GM21515 (cell line): ENCODE results near the gene HNRNPA1.
"Not testable (repeated sequence)": the region's sequence is repeated elsewhere in the genome, so short reads cannot be mapped to it uniquely, and the experiment has no call there.

Experiments used
- ATAC-seq: cut with Tn5 transposase; IDR thresholded peaks from one replicate; pipeline ENCODE4 v1.9.1; 2021; ENCODE audit not compliant: unreplicated experiment

HNRNPA1 gene

DNA sequence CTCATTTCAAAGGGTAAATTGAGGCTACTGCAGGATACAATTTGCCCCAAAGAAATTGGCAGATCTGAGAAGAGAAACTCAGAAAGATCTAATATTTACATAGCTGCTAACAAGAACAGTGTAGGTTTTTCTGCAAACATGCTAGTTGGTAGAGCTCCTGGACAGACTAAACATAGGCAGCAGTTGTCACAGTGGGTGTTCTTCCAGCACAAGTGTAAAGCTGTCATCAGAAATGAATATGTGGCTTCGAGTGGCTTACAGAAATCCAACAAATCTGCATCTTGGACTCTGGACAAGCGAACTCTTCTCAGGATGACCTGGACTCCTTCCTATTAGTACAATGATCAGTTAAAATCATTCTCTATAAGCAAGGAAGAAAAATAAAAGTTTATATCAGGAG is 6.5 kb upstream of the HNRNPA1 start:
- ATAC-seq: no peak

DNA sequence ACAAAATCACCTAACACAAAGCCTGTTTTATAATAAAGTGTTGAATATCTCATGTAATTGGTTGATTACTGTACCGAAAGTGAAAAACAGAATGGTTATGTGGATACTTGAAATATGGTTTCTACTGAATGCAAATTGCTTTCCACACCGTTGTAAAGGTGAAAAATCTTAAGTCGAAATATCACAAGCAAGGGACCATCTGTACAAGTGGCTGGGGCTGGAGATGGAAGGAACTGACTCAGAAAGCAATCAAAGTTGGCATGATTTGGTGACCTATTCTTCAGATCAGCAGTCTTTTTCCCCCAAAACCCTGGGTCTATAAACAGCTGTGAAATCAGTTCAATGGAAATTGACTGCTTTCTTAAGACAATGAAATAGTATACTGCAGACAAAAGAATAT is 4.2 kb upstream of the HNRNPA1 start:
- no peak for ATAC-seq

DNA sequence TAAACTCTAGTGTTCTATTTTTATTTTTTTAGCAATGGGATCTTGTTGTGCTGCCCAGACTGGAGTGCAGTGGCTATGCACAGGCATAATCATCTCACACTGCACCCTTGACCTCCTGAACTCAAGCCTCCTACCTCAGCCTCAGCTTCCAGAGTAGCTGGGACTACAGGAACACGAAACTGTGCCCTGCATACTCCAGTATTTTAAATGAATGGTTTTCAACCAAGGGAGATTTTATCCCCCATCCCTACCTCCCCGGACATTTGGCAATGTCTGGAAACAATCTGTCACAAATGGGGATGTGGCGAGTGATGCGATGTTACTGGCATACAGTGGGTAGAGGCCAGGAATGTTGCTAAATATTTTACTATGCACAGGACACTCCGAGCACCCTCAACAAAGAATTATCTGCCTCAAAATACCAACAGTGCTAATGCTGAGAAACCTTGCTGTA is 2.7 kb upstream of the HNRNPA1 start:
- ATAC-seq: no peak

DNA sequence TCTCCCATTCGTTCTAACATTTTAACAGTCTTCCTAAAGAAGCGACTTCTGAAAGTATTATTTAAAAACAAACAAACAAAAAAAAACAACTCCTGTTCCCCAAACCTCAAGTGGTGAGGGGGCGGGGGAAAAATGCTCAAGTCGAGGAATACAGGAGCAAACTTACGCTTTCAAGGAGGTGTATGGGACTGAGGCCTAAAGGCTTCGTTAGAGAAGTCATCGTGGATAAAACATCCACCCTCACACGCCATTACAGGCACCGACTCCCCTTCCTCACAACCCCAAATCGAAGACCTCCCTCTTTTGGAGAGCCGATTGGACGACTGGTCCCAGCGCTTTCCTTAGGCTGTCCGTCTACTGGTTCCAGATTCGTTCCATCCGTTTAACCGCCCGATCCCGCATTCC is 1.3 kb upstream of the HNRNPA1 start:
- ATAC-seq: no peak

DNA sequence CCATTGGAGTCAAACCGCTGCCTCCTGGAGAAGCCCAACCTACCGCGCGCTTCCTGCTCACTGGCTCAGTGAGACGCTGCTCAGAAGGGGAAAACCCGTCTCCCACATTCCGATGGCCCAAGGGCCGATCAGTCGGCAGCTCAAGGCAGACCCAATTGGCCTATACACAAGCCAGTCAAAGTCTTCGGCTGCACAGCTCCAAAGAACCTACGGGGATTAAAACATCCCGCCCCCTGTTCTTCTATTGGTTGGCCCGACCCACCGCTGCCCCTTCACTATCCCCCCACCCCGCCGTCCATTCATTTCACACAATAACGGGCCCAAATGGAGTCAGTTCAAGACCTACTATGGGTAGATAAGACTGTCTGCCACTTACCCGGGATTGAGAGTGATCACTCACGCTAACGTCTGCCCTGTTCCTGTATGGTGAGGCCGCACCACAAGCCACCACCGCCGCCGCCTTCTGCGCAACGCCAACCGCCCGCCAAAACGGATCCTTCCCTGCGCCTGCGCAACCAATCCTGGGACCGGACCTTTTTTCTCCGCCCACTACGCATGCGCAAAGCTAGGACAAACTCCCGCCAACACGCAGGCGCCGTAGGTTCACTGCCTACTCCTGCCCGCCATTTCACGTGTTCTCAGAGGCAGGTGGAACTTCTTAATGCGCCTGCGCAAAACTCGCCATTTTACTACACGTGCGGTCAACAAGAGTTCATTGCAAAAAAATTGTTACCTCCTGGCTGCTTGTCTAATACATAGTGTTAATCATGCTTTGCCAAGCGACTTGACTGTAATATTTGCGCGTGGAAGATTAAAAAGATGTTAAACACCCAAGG is 676 bp upstream of the HNRNPA1 start, which contains the start of gene CBX5:
CBX5 (minus strand) TSS at position 491 of the 836 bp plus-strand sequence. CDS start 22,472 bp downstream, outside the sequence.
- ATAC-seq: peak; percentile 68

DNA sequence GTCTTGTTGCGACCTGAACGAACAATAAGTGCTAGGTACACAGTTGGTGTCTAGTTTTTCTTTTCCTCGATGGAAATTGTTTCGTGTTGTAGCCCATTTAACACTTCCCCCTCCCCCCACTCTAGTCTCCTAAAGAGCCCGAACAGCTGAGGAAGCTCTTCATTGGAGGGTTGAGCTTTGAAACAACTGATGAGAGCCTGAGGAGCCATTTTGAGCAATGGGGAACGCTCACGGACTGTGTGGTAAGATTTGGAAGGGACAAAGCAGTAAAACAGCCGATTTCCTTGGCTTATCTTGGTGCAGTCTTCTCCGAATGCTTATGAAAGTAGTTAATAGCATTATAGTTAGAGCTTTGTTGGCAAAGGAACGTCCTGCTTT is 724 bp downstream of the HNRNPA1 start:
- not testable (repeated sequence) for ATAC-seq

DNA sequence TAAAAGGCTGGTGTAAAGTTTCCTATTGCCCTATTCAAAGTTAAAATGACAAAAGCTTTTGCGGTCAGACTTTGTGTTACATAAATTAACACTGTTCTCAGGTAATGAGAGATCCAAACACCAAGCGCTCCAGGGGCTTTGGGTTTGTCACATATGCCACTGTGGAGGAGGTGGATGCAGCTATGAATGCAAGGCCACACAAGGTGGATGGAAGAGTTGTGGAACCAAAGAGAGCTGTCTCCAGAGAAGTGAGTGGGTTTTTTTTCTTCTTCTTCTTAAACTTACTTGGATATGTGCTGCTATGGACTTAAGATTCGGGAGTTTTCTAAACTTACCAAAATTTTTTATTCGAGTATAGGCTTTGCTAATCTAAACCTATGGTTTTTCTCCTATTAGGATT is 1.2 kb downstream of the HNRNPA1 start:
- not testable (repeated sequence) for ATAC-seq

DNA sequence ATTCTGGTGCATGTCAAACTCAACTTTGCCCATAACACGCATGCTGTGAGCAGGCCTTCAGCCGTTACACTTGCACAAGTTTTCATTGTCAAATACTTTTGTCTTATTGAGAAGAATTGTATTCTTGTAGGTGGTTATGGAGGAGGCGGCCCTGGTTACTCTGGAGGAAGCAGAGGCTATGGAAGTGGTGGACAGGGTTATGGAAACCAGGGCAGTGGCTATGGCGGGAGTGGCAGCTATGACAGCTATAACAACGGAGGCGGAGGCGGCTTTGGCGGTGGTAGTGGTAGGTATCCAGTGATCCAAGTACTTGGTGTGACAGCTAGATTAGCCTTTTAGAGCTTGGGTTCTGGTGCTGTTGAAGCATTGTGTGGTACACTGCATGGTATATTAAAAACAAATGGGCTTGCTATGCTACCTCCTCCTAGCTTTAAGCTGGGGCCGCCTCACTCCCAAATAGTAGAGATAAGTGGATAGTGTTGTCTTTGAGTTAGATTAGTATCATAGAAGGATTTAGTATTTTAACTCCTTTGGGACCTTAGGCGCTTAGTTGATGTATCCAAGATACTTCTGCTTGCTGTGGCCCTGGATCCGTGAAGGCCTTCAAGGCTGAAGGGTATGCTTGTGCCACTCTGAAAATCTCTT is 2.5 kb downstream of the HNRNPA1 start:
- no peak for ATAC-seq

DNA sequence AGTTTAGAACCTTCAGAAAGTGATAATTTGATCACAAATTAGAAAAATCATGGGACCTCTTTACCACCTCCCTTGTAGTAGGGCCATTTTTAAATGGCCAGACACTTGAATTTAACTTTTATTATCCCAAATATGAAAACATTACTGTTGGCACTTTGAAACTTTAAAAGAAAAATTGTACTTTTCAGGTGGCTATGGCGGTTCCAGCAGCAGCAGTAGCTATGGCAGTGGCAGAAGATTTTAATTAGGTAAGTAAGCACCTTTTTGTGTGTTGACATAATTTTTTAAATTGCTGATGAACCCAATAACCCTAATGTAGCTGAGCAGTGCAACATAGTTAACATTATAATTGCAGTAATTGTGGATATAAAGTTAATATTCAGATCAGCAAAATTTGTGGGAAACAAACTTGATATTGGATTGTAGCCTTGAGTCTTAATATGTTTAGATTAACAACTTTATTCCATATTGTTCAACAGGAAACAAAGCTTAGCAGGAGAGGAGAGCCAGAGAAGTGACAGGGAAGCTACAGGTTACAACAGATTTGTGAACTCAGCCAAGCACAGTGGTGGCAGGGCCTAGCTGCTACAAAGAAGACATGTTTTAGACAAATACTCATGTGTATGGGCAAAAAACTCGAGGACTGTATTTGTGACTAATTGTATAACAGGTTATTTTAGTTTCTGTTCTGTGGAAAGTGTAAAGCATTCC is 3.7 kb downstream of the HNRNPA1 start:
- ATAC-seq: not testable (repeated sequence)

DNA sequence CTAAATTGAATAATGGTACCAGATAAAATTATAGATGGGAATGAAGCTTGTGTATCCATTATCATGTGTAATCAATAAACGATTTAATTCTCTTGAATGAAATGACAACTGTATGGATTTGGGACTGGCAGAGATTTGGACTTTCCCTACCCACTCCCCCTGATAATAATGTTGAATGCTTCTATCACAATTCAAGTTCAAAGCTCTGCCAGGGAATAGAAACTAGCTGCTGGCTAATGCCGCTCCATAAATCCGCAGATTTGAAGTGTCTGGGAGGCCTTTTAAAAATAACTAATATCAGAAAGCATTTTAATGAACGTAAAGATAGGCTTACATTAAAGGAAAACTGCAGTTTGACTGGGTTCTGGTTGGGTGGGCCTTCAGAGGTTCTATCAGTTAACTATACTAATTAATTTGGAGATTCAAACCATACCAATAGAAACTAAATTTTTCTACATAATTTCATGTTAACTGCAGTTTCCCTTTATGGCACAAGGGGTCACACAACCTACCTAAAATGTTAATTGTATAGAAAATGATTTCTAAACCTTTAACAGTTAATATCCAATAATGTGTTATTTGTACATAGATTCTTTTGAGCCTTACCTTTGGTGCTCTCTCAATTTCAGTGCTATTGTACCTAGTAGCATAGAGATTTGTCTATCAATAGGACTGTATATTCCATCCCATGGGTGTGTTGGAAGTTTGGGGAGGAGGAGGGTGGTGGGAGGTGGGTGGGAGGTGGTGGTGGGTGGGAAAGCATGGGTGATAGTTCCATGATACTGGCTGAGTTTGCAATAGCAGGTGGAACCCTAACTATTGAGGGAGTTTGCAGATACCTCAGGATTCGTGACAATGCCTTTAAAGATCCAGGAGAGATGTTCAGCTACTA is 4.9 kb downstream of the HNRNPA1 start:
- ATAC-seq: no peak

DNA sequence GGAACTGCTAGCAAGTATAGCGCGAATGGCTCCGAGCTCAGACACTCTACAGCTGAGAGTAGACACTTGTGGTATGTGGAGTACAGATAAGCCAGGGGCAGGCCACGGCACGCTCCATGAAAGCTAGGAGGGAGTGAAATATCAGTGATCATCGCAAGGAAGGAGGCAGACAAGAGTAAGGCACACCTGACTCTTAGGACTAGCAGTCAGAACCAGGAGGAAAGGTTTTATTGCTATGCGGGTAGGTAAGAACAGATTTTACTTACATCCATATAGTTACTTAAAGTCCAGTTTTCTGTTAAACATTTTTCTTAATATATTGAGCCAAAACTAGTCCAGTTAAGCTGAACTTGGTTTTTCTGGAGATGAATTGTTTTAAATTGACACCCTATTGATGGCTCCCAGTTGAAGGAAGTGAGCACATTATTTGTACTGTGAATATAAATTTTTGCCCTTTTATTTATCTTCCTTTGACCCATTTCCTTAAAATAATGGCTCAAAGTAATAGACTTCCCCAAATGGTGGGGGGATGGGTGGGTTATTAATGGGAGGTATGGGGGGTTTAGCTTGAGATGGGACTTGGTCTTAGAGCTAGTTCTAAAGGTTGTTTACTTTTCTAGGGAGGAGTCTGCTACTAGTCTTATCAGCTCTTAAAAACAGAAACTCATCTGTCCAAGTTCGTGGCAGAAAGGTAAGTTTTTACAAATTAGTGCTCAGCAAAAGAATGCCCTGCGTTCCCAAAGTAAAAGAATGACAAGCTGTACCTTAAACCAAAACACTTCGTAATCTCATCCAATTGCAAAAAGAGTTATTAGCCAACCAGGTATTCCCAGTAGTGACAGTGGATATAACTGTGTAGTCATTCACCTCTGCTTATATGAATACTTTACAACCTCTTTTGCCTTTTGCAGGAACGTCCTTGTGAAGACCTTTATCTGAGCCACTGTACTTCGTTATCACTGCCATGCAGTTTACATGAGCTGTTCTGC is 5.8 kb downstream of the HNRNPA1 start:
- no peak for ATAC-seq

DNA sequence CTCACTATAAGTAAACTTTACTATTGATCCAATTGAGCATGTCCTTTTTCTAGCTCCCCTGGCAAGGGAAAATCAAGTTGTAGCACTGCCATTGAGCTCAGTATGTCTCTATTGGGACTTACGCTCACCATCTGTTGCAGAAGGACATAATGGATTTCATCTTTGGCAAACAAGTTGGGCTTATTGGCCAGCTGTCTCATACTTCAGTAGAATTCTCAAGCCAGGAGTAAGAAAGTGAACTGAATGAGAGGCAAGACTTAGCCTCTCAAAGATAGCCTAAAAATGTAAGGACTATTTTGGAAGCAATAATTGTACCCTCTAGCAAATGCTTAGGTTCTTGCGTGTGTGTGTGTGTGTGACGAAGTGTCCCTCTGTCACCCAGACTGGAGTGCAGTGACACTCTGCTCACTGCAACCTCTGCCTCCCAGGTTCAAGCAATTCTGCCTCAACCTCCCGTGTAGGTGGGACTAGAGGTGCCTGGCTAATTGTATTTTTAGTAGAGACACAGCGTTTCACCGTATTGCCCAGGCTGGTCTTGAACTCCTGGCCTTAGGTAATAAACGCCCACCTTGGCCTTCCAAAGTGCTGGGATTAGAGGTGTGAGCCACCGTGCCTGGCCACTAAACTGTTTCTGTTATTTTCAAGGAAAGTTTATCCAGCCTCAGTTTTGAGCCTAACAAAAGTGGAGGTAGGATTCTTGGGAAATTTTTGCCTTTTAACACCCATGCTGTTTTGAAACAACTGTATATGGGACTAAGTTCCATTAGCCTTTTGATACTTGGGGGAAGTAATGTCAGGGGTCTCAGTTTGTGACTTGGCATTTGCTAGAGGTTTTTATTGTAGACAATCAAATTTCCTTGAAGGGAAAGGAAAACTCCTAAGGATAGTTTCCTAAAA is 7.0 kb downstream of the HNRNPA1 start:
- ATAC-seq: no peak

DNA sequence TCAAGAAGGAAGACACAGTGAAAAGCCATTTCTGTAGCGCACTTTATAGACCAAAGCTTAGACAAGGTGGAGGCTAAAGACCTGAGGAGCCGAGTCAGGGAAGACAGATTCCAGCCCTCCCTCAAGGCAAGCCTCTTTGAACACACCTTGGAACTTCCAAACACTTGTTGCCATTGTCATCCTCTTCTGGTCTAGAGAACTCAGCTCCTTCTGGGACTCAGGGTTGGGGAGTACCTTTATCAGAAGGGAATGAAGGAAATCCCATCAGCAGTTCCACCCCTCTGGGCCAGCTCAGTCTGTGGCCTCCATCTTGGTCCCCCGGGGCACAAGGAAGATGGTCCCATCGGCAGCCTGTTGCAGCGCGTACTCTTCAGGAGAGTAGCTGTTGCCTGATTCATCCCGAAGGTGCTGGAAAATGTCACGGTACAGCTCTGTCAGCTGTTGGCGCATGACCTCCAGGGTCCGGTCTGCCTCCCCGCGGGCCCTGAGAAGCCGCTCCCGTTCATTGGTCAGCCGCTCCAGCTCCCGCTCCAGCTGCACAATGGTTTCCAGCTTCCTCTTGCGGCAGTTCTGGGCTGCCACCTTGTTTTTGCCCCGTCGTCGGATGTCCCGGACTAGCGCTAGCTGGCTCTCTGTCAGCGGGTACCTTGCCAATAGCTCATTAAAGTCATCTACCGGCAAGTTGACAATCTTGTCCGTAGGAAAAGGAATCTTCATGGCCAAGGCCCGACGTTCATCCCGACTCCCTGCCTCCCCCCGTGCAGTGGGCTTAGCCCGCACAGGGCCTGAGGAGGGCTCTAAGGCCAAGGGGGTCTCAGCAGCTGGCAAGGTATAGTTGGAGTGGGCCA is 11.8 kb downstream of the HNRNPA1 start:
- no peak for ATAC-seq

DNA sequence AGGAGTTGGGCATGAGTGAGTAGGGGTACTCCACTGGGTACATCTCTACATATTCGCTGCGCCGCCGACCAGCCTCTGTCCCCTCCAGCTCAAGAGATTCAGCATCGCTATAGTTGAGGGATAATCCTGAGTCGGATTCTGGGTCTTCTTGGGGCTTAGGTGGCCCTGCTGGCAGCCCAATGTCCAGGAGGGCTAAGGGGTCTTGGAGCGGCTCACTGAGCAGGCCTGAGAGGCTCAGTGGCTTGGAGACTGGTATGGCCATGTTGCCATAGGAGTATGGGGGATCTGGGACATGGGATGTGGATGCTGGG is 12.4 kb downstream of the HNRNPA1 start:
- no peak for ATAC-seq

DNA sequence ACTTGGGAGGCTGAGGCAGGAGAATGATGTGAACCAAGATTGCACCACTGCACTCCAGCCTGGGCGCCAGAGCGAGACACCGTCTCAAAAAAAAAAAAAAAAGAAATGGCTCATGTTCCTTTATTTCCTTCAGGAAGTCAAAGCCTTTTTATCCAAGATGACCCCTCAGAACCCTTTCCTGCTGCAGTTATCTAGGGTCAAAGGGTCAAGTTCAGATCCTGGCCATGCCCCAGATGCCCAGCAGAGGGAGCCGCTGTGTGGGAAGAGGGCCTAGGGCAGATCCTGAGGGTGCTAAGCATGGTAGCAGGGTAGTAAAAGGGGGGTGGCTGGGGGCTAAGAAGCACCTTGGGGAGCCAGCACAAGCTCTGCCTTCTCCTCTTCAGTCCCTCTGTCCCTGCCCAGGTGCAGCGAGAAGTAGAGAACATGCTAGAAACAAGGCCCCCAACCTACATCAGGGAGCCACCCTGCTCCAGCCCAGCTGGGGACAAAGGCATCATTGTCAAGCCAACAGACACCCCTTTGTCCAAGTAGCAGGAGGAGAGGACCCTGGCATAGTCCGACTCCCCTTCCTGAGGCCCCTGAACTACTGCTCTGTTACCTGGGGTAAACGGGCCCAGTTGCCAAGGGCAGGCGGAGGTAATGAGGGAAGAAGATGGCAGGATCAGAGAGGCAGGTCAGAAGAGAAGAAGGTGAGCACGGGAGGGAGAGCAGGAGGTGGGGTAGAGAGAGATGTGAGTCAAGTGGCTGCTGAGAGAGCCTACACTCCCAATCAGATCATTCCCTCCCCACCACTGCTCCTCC is 13.8 kb downstream of the HNRNPA1 start:
- ATAC-seq: no peak

DNA sequence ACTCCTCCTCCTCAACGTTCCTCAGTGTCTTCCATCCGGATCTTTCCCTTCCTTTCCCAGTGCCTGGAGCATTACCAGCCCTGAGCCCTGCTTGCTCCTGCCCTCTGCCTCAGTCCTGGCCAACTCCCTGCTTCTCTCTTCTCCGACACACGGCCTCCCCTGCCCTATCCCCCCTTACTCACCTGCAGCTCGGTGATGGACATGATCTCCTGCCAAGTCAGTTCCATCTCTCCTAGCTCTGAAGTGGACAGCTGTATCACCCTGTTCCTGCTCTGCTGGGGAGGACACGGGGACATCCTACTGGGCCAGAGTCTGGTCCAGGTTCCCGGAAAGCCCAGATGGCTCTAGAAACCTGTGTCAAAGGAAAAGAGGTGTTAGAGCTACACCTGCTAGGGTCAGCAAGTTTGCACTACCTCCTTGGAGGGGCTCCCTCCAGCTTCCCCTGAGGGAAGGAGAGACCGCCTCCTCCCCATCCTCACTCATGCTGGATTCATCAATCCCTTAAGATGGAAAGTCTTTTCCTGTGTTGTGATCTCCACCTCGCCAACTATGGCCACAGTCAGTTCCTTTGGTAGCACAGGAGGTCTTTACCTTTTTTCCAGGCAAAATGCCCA is 14.5 kb downstream of the HNRNPA1 start:
- no peak for ATAC-seq
